Astrocyte of the hippocampus (primary cell): ENCODE measurements around the gene FEN1.

ENCODE experiments used
- DNase-seq: peaks from one replicate; pipeline ENCODE4 v3.0.0; 2011; ENCODE audit warnings: low read depth, low spot score

FEN1 gene

DNA sequence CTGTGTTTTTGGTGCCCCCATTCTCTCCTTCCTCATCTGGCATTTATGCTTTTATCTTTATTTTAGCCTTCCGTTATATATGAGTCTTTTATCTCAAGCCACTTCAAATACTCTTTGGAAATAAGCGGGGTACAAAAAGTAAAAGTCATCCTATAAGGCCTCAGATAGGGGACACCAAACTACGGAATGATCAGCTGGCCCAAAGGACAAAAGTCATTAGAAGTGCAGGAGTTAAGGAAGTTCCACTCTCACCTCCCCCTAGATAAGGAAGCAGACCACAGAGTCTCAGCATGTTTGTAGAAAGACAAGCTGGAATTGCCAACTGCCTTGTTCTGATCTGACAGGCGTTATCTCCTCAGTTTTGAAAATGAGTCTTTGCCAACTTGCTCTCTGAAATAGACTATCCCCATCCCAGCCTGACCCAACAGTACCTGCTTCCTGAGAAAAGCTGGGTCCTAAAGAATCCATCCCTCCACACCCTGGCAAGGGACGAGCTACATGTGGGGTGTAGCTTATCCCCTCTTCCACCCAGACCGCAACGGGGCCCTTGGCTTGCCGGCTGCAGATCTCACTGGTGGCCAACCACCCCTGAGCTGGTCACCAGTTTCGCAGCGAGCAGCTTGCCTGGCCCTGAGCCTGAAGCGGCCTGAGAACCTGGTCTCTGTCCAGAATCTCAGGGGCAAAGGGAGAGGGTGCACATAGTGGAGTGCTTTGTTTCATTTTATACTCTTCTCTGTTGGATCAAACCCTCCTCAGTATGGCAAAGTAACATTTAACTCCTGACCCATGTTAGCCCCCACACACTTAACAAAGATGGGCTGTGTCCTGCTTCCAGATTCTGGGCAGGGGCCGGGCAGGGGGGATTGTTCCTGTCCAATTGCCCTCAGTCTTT, 49.2 kb downstream of the FEN1 start:
- no peak for DNase-seq

DNA sequence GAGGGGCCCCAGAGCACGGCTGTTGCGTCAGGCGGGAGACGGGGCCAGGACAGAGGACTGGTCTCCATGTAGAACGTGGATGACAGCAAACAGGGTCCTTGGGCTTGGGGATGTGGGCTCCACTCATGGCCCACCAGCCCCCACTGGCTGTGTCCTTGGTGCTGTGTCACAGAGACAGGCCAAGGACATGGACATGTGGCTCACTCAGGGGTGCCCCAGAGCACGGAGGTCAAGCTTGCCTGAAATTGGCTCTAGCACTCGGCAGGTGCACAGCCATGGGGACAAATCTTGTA, 49.8 kb downstream of the FEN1 start:
- no peak for DNase-seq

- DNase-seq: no peak
Measured at GRCh38 chr11:61844909-61845565, 52.3 kb downstream of the FEN1 start.

- no peak for DNase-seq
Measured at GRCh38 chr11:61846362-61847020, 53.8 kb downstream of the FEN1 start.
